Gastrocnemius medialis (tissue), 4 donors: Measurements from ENCODE around the gene MMP21.

Source experiments
- POLR2A ChIP-seq, 2 donors: fragments of 450-650 bp; IDR thresholded peaks; one replicate each; pipeline ENCODE4 v1.6.1; 2017; ENCODE audit warnings: antibody characterized with exemption in 2 of 2, mild to moderate bottlenecking in 2 of 2, moderate library complexity in 2 of 2
- TF ChIP-seq, protein P1 (sequence below), 5 experiments: fragments of 450-650 bp in 3 of 5; fragments of 200-600 bp in 2 of 5; sonication (generic) in 2 of 5; IDR thresholded peaks in 4 of 5; conservative IDR thresholded peaks in 1 of 5; 1 replicate in 4 of 5; 2 replicates in 1 of 5; pipeline ENCODE4 v1.5.1; 2016 to 2019; ENCODE audit warnings: antibody characterized with exemption in 5 of 5, mild to moderate bottlenecking in 3 of 5, moderate library complexity in 3 of 5

DNA sequence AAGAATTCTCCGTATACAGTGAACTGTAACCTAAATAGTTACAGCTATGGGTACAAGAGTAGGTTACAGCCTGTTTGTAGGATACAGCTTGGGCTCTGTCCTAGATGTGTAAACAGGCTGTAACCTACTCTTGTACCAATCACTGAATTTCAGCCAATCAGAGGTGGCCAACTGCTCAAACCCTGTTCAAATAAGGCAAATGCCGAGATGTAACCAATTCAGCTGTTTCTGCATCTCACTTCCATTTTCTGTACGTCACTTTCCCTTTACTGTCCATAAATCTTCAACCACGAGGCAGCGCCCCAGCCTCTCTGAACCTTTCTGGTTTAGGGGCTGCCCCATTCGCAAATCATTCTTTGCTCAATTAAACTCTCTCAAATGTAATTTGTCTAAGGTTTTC lies 8.3 kb upstream of the MMP21 start:
- TF ChIP-seq POLR2A (IDR thresholded peaks at IDR 0.05) = no peak
- TF ChIP-seq, protein P1, sequence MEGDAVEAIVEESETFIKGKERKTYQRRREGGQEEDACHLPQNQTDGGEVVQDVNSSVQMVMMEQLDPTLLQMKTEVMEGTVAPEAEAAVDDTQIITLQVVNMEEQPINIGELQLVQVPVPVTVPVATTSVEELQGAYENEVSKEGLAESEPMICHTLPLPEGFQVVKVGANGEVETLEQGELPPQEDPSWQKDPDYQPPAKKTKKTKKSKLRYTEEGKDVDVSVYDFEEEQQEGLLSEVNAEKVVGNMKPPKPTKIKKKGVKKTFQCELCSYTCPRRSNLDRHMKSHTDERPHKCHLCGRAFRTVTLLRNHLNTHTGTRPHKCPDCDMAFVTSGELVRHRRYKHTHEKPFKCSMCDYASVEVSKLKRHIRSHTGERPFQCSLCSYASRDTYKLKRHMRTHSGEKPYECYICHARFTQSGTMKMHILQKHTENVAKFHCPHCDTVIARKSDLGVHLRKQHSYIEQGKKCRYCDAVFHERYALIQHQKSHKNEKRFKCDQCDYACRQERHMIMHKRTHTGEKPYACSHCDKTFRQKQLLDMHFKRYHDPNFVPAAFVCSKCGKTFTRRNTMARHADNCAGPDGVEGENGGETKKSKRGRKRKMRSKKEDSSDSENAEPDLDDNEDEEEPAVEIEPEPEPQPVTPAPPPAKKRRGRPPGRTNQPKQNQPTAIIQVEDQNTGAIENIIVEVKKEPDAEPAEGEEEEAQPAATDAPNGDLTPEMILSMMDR (IDR thresholded peaks at IDR 0.05 in 4 of 5, conservative IDR thresholded peaks at IDR 0.05 in 1 of 5) = no peak
